ENCODE data around the gene NAPA.

The NAPA gene

DNA sequence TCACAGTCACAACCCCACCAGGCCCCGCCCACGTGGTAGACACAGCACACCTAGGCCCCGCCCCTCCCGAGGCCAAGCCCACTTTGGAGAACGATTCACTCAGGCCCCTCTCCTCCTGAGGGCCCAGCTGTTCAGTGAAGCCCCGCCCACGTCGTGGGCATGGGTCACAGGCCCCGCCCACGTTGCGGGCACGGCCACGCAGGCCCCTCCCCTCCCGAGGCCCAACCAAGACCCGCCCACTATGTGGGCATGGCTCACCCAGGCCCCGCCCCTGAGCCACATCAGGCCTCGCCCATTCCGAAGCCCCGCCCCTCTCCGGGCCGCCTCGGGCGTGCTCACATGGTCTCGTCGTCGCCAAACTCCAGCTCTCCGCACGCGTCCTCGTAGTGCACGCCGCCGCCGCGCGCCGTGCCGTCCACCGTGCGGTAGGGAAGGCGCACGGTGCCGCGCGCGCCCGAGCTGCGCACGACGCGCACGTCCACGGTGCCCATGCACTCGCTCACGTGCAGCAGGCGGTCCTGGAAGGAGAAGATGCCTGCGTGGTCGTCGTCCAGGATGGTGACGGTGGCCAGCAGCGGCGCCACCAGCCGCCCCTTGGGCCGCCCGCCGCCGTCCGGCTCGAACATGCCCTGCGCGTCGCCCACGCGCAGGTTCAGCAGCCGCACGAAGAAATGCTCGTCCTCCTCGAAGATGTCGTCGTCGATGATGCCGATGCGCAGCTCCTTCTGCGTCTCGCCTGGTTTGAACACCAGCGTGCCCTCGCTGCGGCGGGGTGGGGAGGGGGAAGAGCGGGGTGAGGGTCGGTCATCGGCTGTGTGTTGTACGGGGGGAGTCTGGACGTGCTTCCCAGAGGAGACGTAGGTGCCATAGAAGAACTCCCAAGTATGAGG, 67.1 kb downstream of the NAPA start:
- peak overlapping the region; percentile 34 for H3K27ac ChIP-seq (ENCODE audit: poor library complexity, severe bottlenecking)
- H3K4me3 ChIP-seq (ENCODE audit: severe bottlenecking) = peak overlapping the region; percentile 32
- ATAC-seq (ENCODE audit: low read depth) = peak; percentile 80
- TF ChIP-seq, protein P1, sequence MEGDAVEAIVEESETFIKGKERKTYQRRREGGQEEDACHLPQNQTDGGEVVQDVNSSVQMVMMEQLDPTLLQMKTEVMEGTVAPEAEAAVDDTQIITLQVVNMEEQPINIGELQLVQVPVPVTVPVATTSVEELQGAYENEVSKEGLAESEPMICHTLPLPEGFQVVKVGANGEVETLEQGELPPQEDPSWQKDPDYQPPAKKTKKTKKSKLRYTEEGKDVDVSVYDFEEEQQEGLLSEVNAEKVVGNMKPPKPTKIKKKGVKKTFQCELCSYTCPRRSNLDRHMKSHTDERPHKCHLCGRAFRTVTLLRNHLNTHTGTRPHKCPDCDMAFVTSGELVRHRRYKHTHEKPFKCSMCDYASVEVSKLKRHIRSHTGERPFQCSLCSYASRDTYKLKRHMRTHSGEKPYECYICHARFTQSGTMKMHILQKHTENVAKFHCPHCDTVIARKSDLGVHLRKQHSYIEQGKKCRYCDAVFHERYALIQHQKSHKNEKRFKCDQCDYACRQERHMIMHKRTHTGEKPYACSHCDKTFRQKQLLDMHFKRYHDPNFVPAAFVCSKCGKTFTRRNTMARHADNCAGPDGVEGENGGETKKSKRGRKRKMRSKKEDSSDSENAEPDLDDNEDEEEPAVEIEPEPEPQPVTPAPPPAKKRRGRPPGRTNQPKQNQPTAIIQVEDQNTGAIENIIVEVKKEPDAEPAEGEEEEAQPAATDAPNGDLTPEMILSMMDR (IDR thresholded peaks at IDR 0.05; ENCODE audit: poor library complexity, severe bottlenecking) = no peak
- H3K27me3 ChIP-seq (ENCODE audit: insufficient read depth, poor library complexity, severe bottlenecking) = peaks cover 23% of the 10 kb centered on the region
- DNase-seq (ENCODE audit: low spot score) = peak; percentile 97
- H3K9me3 ChIP-seq (ENCODE audit: severe bottlenecking) = no peaks in the 10 kb centered on the region
- peaks cover 3% of the 10 kb centered on the region for H3K4me1 ChIP-seq (ENCODE audit: insufficient read depth, poor library complexity, severe bottlenecking)
- no peaks in the 10 kb centered on the region for H3K36me3 ChIP-seq (ENCODE audit: low read depth)

DNA sequence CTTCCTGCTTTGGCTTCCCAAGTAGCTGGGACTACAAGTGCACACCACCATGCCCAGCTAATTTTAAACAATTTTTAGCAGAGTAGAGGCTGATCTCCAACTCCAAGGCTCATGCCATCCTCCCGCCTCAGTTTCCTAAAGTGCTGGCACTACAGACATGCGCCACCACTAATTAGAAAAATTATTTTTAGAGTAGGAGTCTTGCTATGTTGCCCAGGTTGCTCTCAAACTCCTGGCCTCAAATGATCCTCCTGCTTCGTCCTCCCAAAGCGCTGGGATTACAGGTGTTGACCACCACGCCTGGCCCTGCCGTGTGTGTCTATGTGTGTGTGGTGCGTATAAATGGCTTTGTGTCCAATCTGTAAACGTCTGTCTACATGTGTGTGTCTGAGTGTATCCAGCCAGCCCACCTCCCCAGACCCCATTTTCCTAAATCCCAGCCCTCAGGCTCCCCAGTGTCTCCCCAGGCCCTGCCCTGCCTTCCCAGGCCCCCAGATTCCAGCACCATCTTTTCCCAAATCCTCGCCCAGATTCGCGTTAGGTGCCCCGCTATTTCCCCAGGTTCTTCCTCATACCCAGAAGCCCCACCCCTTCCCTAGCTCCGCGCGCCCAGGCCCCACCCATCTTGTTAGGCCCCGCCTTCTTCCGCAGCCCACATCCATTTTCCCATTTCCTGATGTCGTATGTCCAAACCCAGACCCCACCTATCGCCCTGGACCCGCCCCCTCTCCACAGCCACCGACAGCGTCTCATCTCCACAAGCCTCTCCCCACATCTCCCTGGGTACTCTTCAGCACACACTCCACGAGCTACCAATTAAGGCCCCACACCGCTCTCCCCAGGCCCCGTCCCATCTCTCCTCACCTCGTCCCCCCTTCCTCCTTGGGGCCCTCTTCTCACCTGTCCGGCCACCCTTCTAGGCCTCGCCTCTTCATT, 68.1 kb downstream of the NAPA start:
- no peaks in the 10 kb centered on the region for H3K9me3 ChIP-seq (ENCODE audit: severe bottlenecking)
- peak overlapping the region; percentile 34 for H3K27ac ChIP-seq (ENCODE audit: poor library complexity, severe bottlenecking)
- TF ChIP-seq, protein P1 (IDR thresholded peaks at IDR 0.05; ENCODE audit: poor library complexity, severe bottlenecking) = no peak
- H3K36me3 ChIP-seq (ENCODE audit: low read depth) = no peaks in the 10 kb centered on the region
- H3K4me3 ChIP-seq (ENCODE audit: severe bottlenecking) = peak overlapping the region; percentile 32
- DNase-seq (ENCODE audit: low spot score) (peak; percentile 86), ATAC-seq (ENCODE audit: low read depth) (peak; percentile 77)
- peaks cover 3% of the 10 kb centered on the region for H3K4me1 ChIP-seq (ENCODE audit: insufficient read depth, poor library complexity, severe bottlenecking)
- peaks cover 23% of the 10 kb centered on the region for H3K27me3 ChIP-seq (ENCODE audit: insufficient read depth, poor library complexity, severe bottlenecking)

DNA sequence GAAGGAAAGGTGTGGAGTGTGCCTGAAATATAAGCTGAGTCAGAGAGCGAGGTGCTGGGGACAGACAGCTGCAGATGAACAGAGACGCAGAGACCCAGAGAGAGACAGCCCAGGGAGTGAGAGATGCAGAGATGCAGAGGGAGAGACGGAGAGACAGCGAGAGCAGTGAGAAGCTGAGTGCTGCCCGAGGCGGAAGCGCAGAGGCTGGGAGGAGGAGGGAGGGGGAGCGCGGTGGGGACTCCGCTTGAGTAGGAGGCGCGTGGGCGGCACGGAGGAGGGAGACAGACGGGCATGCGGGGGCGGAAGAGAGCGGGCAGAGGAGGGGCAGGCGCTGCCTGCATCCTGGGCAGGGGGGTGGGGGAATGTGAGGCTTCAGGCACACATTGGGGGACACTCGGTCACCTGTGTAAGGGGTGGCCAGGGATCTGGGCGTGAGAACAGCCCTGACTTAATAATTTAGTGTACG, 68.9 kb downstream of the NAPA start:
- Histone ChIP-seq H3K4me1 (ENCODE audit: insufficient read depth, poor library complexity, severe bottlenecking) (peaks cover 3% of the 10 kb centered on the region), H3K36me3 (ENCODE audit: low read depth) (no peaks in the 10 kb centered on the region), H3K27me3 (ENCODE audit: insufficient read depth, poor library complexity, severe bottlenecking) (peaks cover 23% of the 10 kb centered on the region), H3K4me3 (ENCODE audit: severe bottlenecking) (no peak overlapping the region), H3K9me3 (ENCODE audit: severe bottlenecking) (no peaks in the 10 kb centered on the region), H3K27ac (ENCODE audit: poor library complexity, severe bottlenecking) (no peak overlapping the region)
- TF ChIP-seq, protein P1 (IDR thresholded peaks at IDR 0.05; ENCODE audit: poor library complexity, severe bottlenecking) = no peak
- ATAC-seq (ENCODE audit: low read depth) (no peak), DNase-seq (ENCODE audit: low spot score) (no peak)

DNA sequence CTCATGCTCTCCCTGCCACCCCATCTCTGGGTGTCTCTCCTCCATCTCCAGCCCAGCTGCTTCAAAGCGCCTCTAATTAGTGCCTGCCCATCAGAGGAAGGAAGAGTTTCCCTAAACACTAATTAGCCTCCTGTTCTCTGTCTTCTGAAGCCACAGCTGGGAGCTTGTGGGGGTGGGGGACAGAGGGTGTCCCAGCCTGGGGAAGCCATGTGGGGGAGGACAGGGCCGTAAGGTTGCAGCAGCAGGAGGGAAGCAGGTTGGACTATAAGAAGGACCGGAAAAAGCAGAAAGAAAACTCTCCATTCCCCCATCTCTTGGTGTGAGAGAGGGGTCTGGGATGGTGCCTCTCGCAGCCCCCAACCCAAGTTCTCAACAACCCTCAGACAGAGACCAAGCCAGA, 69.3 kb downstream of the NAPA start:
- no peaks in the 10 kb centered on the region for H3K9me3 ChIP-seq (ENCODE audit: severe bottlenecking)
- peaks cover 3% of the 10 kb centered on the region for H3K4me1 ChIP-seq (ENCODE audit: insufficient read depth, poor library complexity, severe bottlenecking)
- H3K4me3 ChIP-seq (ENCODE audit: severe bottlenecking) = no peak overlapping the region
- DNase-seq (ENCODE audit: low spot score) (no peak), ATAC-seq (ENCODE audit: low read depth) (no peak)
- TF ChIP-seq, protein P1 (IDR thresholded peaks at IDR 0.05; ENCODE audit: poor library complexity, severe bottlenecking) = no peak
- no peaks in the 10 kb centered on the region for H3K36me3 ChIP-seq (ENCODE audit: low read depth)
- H3K27me3 ChIP-seq (ENCODE audit: insufficient read depth, poor library complexity, severe bottlenecking) = peaks cover 23% of the 10 kb centered on the region
- no peak overlapping the region for H3K27ac ChIP-seq (ENCODE audit: poor library complexity, severe bottlenecking)
